Stimulated activated CD4-positive, alpha-beta T cell treated with anti-CD3 and anti-CD28 coated beads, Interleukin-12 subunit alpha, Interleukin-12 subunit beta, amount 100 ng/mL, for 24 hours (primary cell): Measurements from ENCODE around the gene PAMR1.
"Not testable (repeated sequence)": the region's sequence is repeated elsewhere in the genome, so short reads cannot be mapped to it uniquely, and the experiment has no call there.

ENCODE experiments used
- DNase-seq, 2 experiments: peaks; one replicate each; pipeline ENCODE4 v3.0.0-alpha.2; 2020; ENCODE audit warnings: low read depth in 2 of 2

The PAMR1 gene

GRCh38 chr11:35545391-35546003 is 20.1 kb upstream of the PAMR1 start:
- no peak for DNase-seq

- no peak for DNase-seq
Measured at GRCh38 chr11:35543481-35543880, 18.1 kb upstream of the PAMR1 start.

- no peak for DNase-seq
Measured at GRCh38 chr11:35541621-35542375, 16.4 kb upstream of the PAMR1 start.

GRCh38 chr11:35540526-35540925 is 15.1 kb upstream of the PAMR1 start:
- DNase-seq: no peak

GRCh38 chr11:35539781-35540281 is 14.4 kb upstream of the PAMR1 start:
- DNase-seq: no peak

GRCh38 chr11:35539256-35539655 is 13.8 kb upstream of the PAMR1 start:
- no peak for DNase-seq

- no peak for DNase-seq
Measured at GRCh38 chr11:35536470-35536869, 11.1 kb upstream of the PAMR1 start.

GRCh38 chr11:35531246-35531645 is 5.8 kb upstream of the PAMR1 start:
- no peak for DNase-seq

- DNase-seq: no peak
Measured at GRCh38 chr11:35529971-35530495, 4.6 kb upstream of the PAMR1 start.

GRCh38 chr11:35526370-35526792 is 965 bp upstream of the PAMR1 start:
- no peak for DNase-seq

- no peak for DNase-seq
Measured at GRCh38 chr11:35524780-35525179, 636 bp downstream of the PAMR1 start.

- no peak for DNase-seq
Measured at GRCh38 chr11:35523861-35524260, 1.6 kb downstream of the PAMR1 start.

- DNase-seq: no peak
Measured at GRCh38 chr11:35523331-35523768, 2.1 kb downstream of the PAMR1 start.

- DNase-seq: not testable (repeated sequence)
Measured at GRCh38 chr11:35522091-35522490, 3.3 kb downstream of the PAMR1 start.

- no peak for DNase-seq
Measured at GRCh38 chr11:35520376-35520775, 5.0 kb downstream of the PAMR1 start.

- no peak for DNase-seq
Measured at GRCh38 chr11:35518766-35519165, 6.7 kb downstream of the PAMR1 start.

- DNase-seq: no peak
Measured at GRCh38 chr11:35517481-35517880, 7.9 kb downstream of the PAMR1 start.

GRCh38 chr11:35516403-35516802 is 9.0 kb downstream of the PAMR1 start:
- no peak for DNase-seq

GRCh38 chr11:35515224-35515623 is 10.2 kb downstream of the PAMR1 start:
- DNase-seq: no peak

- DNase-seq: no peak
Measured at GRCh38 chr11:35514481-35514880, 10.9 kb downstream of the PAMR1 start.

GRCh38 chr11:35511666-35512065 is 13.8 kb downstream of the PAMR1 start:
- no peak for DNase-seq

- no peak for DNase-seq
Measured at GRCh38 chr11:35507688-35508087, 17.7 kb downstream of the PAMR1 start.

GRCh38 chr11:35501776-35502175 is 23.6 kb downstream of the PAMR1 start:
- DNase-seq: no peak
